CD4-positive, alpha-beta T cell treated with Interleukin-21 for 1 hour (primary cell): ENCODE results near the gene EVX2.

ENCODE experiments used
- DNase-seq: peaks from one replicate; pipeline ENCODE4 v3.0.0-alpha.2; 2020

Gene EVX2

DNA sequence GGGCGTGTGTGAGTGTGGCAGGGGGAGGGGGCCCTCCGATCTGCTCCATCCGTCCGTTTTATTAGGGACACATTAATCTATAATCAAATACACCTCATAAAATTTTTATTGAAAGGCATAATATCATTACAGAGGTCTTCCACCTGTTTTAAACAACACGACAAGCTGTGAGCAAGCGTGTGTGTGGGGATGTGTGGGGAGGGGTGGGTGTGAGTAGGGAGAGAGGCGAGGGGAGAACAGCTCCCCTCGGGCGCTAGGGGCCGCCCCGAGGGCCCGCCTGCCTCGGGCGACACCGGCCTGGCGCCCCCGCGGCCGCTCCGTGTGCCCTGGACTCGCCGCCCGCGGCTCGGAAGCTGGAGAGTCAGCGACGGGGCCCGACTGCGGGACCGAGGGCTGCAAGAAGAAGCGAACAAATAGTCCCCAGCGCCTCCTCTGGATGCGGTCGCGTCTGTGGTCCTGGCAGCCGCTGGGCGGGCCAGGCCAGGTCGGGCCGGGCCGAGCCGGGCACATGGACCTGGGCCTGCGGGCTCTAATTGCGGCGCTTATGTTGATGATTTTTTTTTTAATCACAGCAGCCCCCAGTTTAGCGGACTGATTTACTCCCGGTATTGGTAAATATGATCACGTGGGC lies 38.4 kb upstream of the EVX2 start:
- no peak for DNase-seq

DNA sequence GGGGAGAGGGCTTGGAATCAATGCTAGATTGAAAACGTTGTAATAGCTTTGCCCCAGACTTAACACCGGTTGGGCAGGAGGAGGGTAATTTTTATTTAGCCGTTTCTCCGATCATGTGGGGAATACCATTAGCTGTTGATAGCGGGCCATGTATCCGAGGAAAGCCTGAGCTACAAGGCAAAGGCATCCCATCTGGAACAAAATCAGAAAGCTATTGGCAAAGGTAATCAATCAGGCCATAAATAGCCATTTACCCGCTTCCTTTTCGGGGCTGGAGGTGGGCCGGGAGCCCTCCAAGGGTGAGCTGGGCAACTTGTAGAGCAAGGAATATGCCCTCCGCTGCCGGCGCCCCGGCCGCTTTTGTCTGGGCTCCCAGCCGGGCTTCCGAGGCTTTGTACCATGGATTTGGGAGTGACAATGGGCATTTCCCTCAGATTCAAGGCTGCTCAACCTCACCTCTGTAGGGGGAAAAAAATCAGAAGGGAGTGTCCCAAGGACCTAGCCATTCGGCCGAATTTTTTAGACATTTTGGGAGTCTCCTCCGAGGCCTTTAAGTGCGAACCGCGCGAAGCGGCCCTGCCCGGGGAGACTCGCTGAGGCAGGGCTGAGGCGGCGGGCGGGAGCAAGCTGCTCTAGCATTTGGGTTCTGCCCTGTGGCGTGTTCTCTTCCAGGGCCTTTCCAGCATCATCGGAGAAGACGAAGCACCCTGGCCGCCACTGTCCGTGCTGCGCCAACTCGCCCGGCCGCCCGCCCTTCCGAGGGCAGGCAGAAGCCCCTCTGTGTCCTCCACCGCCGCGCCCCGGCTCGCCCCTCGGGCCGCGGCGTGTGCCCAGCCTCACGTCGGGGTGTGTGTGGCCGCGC lies 37.7 kb upstream of the EVX2 start:
- no peak for DNase-seq

DNA sequence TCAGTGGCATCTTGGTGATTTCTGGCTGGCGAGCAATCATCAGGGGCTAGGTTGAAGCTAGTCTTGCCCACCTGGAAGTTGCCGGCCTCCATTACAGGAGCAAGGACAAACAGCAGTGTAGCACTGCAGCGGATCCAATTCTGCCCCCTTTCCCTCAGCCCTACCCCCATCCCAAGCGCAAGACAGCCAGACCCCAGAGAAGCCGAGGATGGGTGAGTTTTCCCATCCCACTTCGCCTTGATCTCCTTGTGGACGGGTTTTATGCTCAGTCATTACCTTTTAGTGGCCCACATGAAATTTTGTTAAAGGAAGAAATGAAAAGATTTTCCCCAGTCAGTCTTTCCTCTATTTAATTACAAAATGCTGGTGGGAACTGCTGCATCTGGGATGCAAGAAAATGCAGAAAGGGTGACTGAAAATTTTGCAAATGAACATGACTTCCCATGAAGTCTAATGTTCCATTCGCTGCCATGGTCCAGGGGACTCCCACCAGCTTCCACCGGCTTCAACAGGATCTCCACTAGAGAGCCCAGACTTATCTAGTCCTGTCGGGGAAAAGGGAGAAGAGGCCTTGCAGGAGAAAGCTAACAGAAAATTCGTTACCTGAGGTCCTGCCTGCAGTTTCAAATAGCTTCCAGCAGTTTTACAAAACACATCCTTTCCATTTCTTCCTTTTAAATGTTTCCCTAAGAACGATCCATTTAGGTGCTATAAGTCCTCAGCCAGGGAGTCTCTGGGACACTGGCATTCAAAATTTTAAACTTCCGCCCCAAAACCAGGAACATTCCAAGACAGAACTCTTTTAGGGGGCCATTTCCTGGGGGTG lies 36.8 kb upstream of the EVX2 start:
- DNase-seq: no peak

DNA sequence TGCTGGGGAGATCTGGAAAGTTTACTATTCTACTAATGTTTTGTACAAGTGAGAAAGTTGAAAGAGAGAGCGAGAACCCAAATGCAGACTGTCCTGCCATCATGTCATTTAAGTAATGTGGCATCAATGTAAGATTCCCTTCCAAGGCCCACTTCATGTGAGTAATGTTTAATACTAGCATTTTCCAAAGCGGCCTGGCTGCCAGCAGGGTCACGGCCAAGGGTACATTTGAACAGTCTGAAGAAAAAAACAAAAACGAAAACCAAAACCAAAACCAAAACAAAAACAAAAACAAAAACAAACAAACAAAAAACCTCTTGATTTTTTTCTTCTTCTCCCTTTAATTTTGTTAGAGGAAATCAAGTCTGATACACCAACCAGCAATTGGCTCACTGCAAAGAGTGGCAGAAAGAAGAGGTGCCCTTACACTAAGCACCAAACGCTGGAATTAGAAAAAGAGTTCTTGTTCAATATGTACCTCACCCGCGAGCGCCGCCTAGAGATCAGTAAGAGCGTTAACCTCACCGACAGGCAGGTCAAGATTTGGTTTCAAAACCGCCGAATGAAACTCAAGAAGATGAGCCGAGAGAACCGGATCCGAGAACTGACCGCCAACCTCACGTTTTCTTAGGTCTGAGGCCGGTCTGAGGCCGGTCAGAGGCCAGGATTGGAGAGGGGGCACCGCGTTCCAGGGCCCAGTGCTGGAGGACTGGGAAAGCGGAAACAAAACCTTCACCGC lies 35.0 kb upstream of the EVX2 start:
- DNase-seq: no peak

DNA sequence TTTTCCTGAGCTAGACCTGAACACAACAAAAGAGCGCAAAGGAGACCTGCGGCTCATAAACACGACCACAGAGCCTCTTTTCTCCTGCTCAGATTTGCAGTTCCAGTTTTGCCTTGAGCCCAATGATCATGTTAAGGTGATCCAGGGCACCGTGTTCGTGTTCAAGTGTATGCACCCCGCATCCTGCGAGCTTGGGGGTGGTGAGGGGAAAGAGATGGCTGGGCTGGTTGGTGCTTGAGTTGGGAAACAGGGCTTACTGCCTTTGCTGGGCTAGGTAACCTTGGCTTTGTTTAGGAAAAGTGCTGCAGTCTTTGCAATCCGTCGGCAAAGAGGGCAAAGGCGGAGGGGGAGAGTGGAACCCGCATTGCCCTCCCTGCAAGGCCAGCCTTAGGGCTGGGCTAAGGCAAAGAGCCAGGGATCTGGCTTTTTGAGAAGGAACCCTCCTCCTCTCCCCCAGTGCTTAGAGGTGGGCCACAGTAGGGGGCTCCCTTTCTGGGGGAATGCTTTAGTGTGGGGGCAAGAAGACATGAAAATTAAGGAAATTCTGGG lies 34.1 kb upstream of the EVX2 start:
- DNase-seq: no peak

DNA sequence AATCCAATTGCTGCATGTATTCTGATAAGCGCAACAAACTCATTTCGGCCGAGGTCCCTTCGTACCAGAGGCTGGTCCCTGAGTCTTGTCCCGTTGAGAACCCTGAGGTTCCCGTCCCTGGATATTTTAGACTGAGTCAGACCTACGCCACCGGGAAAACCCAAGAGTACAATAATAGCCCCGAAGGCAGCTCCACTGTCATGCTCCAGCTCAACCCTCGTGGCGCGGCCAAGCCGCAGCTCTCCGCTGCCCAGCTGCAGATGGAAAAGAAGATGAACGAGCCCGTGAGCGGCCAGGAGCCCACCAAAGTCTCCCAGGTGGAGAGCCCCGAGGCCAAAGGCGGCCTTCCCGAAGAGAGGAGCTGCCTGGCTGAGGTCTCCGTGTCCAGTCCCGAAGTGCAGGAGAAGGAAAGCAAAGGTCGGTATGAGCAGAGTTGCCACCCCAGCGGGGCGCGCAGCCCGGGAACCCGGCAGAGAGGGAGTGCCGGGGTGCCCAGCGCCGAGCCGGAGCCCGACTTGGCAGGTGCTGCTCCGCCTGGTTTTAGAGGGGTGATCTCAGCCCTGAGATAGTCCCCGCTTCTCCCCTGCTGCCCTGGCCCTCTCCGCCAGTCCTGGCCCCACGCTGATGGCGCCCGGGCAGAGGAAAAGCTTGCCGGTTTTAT lies 33.5 kb upstream of the EVX2 start:
- no peak for DNase-seq

DNA sequence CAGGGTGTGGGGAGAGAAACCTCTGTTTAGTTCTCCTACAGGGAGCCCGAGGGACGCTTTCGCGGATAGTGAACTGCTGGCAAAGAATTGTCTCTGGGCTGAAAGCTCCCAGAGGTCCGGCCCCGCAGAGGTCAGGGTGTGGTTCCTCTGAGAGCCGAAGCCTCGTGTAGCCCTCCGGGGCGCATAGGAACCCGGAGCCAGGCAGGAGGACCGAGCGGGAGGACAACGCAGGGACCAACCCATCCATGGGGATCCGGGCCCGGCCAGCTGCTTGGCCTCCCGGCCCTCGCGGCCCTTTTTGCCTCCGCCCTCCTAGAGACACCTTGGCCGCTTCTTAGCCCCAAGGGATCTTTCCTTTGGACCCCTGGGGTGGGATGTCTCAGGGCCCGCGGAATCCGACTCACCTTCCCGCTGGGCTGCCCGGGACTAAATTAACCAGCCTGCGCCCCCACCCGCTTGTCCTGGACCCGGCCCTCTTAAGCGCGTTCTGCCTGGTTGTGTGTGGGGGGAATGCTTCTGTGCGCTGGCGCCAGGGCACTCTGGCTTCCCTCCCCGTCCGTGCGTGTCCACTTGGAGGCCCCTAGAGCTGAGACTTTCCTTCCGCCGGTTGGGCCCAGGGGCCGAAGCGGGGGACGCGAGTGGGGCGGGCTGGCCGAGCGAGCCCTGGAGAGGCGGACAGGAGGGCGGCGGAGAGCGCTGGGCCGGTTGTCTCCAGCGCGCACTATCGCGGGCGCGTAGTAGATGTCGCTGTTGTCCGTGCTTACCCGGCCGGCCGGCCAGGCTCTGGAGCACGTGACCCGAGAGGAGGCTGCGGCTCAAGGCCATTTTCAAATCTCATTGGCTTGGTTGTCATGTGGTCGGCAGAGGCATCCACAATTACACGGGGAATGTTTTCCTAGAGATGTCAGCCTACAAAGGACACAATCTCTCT lies 32.4 kb upstream of the EVX2 start, which contains the start of gene HOXD10:
HOXD10 (plus strand) TSS at position 896 of the 931 bp plus-strand sequence. CDS start 56 bp downstream, outside the sequence.
- no peak for DNase-seq

DNA sequence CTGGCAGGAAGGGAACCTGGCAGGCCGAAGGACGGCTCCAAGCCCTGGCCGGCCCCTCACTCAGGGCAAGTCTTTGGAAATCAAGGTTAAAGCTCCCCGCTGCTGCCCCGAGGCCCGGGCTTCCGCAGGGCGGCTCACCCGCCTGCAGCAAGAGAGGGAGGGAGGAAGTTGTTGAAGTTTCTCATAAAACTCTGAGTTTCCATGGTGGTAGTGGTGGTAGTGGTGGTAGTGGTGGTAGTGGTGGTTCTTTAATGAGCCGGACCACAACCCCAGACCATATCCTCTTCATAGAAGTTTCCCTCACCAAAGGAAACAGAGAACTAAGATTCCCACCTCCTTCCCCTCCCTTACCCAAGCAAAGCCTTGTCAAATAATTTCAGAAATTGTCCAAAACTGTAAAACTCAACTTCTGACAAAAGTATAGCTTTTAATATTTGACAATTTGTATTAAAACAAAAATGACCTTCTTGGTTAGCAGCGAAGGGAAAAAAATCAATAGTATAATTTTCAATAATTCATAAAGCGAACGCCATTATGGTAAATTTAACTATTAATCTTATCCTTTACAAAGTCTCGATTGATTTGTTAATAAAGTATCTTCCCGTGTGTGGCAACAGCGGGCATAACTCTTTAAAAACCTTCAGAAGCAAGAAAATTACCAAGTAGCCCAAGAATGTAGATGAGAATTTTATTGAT lies 31.3 kb upstream of the EVX2 start:
- DNase-seq: no peak

DNA sequence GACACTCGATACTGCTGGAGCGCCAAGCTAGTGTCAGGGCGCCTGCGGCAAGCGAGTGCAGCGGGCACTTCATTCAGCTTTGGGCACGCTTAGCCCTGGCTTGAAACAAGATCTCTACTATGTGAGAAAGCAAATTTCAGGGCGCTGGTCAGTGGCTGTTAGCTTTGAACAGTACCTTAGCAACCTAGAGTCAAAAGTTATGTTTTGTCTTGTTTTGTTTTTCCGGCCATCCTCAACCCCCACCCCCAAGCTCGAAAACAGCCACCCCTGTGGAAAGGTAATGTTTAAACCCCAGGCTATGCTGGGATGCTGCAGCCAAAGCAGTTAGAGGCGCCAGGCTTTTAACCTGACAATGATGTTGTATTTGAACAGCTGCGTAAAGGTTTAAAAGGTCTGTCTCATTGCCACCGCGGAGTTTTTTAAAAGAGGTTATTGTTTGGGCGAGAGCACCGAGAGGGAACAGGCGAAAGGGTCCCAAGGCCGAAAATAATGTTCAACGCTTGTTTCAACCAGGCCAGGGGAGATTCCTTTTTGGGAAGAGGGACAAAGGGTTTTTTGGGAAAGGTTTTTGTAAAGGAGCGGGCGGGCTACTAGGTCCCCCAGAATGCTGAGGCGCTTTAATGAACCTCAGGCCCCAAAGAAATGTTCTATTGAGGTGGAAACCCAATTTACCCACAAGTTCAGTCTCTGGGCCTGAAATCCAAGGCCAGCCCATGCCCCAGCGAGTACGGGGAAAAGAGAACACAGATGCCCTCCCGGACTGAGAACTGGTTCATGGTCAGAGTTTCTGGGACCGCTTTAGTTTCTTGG lies 30.6 kb upstream of the EVX2 start:
- no peak for DNase-seq

DNA sequence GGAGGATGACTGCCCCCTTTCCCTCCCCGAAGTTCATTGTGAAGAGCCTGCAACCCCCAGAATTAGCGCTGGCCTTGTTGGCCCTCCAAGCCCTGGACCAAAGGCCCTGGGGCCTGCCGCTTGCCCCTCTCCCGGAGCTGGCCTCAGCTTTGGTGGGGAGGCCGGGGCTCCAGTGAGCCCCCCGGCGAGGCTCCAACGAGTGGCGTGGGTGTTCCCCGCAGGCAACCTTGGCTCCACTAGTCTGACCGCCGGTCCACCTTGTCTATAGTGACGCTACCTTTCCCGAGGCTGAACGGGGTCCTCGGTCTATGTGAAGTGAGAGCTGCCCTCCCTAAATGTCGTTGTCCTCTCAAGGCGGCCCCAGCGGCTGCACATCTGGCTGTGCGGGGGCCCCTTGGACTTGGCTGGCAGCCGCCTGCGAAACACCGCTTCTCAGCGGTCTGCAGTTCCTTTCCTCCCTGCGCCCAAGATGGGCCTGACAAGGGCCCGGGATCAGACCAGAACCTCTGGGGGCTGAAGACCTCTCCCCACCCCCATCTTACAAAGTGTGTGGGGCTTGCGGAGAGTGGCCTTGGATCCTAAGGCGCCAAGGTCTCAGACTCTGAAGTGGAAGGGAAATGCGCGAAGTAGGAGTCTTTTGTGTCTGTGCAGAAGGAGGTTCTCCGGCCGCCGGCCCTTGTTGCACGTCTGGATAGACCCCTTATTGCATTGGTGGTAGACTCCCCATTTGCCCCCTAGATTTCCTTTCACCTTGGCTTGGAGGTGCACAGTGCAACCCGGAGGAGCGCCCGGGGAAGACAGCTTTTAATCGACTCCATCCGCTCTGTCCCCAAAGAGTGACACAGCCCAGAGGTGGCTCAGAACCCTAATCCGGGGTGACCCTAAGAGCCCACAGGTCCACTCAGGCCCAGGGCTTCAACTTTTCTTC lies 28.9 kb upstream of the EVX2 start:
- no peak for DNase-seq

DNA sequence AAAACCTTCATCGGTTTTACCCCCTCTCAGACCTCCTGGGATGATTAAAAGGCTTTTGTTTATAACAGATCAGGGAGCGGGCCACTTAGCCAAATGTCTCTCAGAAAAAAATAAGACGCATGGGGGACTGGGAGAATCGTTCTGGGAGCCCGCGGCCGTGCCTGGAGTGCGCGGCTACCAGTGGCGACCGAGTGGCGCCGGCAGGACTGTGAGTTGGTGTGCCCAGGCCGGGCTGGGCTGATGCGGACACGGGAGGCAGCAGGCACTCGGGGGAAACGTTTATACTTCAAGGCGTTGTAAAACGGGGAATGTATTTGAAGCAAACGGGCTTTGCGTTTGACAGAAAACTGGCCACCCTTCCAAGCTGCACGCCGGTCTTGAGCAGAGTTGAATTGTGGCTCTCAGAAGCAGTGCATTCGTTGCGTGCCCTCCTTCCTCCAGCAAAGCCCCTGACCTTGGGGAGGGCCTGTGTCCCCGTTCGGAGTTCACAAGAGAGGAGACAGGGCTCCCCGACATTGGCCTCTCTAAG lies 28.1 kb upstream of the EVX2 start:
- no peak for DNase-seq

DNA sequence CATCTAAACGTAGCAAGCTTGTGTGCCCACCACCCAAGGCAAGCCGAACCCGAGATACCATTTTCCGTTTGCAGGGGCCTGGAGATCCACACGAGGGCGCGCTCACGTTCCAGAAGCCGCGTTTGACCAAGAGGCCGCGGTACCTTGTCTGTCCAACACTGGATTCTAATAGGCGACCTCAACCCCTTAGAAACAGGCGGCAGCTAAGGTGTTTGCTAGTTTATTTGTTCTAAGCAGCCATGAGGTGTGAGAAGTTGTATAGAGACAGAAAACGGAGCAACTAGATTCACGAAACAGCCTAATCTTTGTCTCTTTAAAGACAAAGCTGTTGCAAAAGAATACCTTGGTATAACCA lies 27.5 kb upstream of the EVX2 start:
- no peak for DNase-seq

DNA sequence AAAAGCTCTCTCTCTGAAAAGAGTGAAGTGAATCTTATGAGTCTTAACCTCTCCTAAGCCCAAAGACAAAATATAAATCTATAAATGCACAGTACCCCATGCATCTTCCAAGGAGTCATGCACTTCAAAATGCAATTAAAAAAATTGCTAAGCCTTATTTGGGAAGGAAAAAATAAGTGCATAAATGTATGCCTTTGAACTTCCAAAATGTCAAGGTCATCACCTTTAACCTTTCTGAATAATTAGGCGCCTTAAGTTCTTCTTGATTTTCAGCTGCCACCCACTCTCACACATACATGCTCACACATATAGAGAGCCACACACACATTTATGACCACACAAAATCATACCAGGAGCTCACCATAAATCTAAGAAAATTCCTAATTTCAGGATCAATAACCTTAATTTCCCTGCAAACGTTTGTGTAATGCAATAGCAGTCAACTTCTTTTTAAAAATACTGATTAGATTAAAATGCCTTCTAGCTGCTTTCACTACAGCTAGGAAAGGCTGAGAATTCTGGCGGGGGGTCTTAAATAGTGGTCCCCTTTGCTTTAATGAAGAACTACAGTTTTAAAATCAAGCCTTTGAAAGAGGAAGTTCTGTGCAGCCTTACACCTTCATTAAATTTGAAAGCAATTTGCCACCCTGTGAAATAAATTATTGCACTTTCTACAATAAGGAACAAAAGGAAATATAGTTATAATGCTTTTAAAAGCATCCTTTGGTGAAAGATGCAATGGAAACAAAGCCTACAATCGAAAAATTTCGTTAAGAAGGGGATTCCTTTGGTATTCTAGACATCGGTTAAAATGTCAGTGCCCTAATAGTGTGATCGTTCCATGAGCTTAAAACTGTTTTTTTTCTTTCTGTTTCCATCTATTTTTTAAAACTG lies 26.9 kb upstream of the EVX2 start:
- DNase-seq: no peak

DNA sequence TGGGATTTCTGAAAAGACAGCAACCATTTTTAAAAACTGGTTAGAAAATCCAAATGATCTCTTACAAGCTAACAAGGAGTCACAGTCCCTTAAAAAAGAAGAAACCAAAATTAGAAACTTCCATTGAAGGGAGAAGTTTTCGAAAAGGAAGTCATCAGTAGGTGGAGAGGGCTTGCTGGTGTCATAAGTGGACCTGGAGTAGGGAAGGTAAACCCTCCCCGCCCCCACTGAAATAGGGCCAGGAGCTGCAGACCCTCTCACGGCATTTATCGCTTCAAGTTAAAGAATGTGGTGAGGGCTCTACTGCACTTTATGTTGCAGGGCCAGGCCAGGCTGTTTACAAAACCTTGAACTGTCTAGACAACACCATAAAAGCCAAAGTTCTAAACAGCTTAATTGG lies 26.2 kb upstream of the EVX2 start:
- DNase-seq: no peak

DNA sequence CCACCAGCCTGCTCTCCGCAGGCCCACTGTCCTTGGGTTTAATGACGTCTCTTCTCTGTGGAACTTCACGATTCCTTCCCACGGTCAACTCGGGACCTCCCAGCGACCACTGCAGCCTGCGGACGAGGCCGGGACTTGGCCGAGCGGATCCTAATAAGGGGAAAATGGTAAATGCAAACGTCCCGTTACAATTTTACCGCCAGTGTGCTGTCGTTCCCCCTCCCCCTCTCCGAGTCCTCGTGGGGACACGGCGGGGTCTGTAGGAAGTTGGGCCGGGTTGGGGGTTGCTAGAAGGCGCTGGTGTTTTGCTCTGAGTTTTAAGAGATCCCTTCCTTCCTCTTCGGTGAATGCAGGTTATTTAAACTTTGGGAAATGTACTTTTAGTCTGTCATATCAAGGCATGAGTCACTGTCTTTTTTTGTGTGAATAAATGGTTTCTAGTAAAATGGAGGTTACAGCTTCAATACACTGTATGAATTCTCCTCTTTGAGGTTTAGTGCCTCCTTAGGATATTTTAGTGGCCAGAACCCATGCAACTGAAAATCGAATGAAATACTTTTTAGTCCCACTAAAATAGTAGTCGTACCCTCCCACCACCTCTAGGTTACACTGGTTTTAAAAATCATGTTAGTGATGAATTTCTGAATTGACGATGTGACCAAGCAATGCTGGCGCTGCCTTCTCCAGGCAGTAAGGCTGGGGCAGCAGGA lies 25.6 kb upstream of the EVX2 start:
- DNase-seq: no peak

DNA sequence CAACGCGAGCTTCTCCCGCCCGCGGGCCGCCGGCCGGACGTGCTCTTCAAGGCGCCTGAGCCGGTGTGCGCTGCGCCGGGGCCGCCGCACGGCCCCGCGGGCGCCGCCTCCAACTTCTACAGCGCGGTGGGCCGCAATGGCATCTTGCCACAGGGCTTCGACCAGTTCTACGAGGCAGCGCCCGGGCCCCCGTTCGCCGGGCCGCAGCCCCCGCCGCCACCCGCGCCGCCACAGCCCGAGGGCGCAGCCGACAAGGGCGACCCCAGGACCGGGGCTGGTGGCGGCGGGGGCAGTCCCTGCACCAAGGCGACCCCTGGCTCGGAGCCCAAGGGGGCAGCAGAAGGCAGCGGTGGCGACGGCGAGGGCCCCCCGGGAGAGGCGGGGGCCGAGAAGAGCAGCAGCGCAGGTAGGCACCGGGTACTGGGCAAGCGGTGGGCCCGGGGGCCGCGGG lies 24.0 kb upstream of the EVX2 start:
- DNase-seq: no peak
